Astrocyte (in vitro differentiated cells and primary cell): ENCODE data around the gene CRYBA2.

Experiments
- EZH2 ChIP-seq: IDR thresholded peaks from 2 replicates; pipeline ENCODE4 v1.6.1; 2012; ENCODE audit warnings: mild to moderate bottlenecking, low read length, inconsistent platforms; ENCODE audit not compliant: insufficient read depth
- TF ChIP-seq, protein P1 (sequence below): IDR thresholded peaks from 2 replicates; pipeline ENCODE4 v1.5.1; 2011; ENCODE audit warnings: low read depth, mild to moderate bottlenecking, inconsistent platforms, low read length, moderate library complexity; ENCODE audit not compliant: insufficient read depth

DNA sequence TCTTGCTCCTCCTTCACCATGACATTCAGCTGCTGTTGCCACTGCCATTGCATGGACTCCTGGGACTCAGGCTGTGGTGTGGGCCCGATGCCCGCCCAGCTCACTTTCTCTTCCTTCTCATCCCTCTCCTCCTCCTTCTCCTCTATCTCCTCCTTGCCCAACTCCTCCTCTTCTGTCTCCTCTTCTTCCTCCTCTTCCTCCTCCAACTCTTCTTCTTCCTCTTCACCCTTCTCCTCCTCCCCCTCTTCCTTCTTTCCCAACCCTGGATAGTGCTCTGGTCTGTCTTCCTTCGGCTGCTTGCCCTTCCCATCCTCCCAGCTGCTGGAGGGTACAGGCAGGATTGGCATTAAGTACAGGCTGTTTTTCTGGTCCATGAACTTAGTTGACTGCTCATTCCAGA, 10.8 kb upstream of the CRYBA2 start:
- TF ChIP-seq, protein P1, sequence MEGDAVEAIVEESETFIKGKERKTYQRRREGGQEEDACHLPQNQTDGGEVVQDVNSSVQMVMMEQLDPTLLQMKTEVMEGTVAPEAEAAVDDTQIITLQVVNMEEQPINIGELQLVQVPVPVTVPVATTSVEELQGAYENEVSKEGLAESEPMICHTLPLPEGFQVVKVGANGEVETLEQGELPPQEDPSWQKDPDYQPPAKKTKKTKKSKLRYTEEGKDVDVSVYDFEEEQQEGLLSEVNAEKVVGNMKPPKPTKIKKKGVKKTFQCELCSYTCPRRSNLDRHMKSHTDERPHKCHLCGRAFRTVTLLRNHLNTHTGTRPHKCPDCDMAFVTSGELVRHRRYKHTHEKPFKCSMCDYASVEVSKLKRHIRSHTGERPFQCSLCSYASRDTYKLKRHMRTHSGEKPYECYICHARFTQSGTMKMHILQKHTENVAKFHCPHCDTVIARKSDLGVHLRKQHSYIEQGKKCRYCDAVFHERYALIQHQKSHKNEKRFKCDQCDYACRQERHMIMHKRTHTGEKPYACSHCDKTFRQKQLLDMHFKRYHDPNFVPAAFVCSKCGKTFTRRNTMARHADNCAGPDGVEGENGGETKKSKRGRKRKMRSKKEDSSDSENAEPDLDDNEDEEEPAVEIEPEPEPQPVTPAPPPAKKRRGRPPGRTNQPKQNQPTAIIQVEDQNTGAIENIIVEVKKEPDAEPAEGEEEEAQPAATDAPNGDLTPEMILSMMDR = no peak
- TF ChIP-seq EZH2 = no peak
